Measurements from ENCODE around the gene RAP1GAP2.
"Not testable (repeated sequence)": the region's sequence is repeated elsewhere in the genome, so short reads cannot be mapped to it uniquely, and the experiment has no call there.

The RAP1GAP2 gene

GRCh38 chr17:2796164-2797125 lies at the start of gene RAP1GAP2:
TSS of gene RAP1GAP2 (plus strand) at chr17:2796438. CDS start at chr17:2796528, 90 bp downstream.
- no peak for DNase-seq

GRCh38 chr17:2749058-2749783 lies 47.0 kb upstream of the RAP1GAP2 start, which contains the start of gene CCDC92B:
TSS of gene CCDC92B (minus strand) at chr17:2749652. CDS start at chr17:2735145, 14,507 bp downstream.
- DNase-seq: no peak

- no peak for DNase-seq
These were observed 46.5 kb upstream of the RAP1GAP2 start for GRCh38 chr17:2749784-2750181.

- no peak for DNase-seq
These were observed 45.5 kb upstream of the RAP1GAP2 start for GRCh38 chr17:2750721-2751120.

GRCh38 chr17:2751491-2751890 lies 44.7 kb upstream of the RAP1GAP2 start:
- no peak for DNase-seq

GRCh38 chr17:2755891-2756724 lies 40.1 kb upstream of the RAP1GAP2 start:
- no peak for DNase-seq

- DNase-seq: no peak
These were observed 37.4 kb upstream of the RAP1GAP2 start for GRCh38 chr17:2758870-2759269.

GRCh38 chr17:2770129-2770528 lies 26.1 kb upstream of the RAP1GAP2 start:
- DNase-seq: no peak

- no peak for DNase-seq
These were observed 21.0 kb upstream of the RAP1GAP2 start for GRCh38 chr17:2775206-2775605.

GRCh38 chr17:2776589-2777241 lies 19.5 kb upstream of the RAP1GAP2 start:
- no peak for DNase-seq

GRCh38 chr17:2777242-2777867 lies 18.9 kb upstream of the RAP1GAP2 start:
- no peak for DNase-seq

- DNase-seq: no peak
These were observed 17.7 kb upstream of the RAP1GAP2 start for GRCh38 chr17:2778489-2778888.

- DNase-seq: no peak
These were observed 16.7 kb upstream of the RAP1GAP2 start for GRCh38 chr17:2779545-2779944.

GRCh38 chr17:2780256-2780655 lies 16.0 kb upstream of the RAP1GAP2 start:
- DNase-seq: no peak

GRCh38 chr17:2780931-2781454 lies 15.2 kb upstream of the RAP1GAP2 start:
- DNase-seq: no peak

GRCh38 chr17:2781598-2781997 lies 14.6 kb upstream of the RAP1GAP2 start:
- DNase-seq: not testable (repeated sequence)

- DNase-seq: no peak
These were observed 14.2 kb upstream of the RAP1GAP2 start for GRCh38 chr17:2782055-2782454.

- no peak for DNase-seq
These were observed 12.8 kb upstream of the RAP1GAP2 start for GRCh38 chr17:2783310-2784030.

GRCh38 chr17:2784864-2785263 lies 11.4 kb upstream of the RAP1GAP2 start:
- no peak for DNase-seq

GRCh38 chr17:2785376-2785775 lies 10.9 kb upstream of the RAP1GAP2 start:
- DNase-seq: not testable (repeated sequence)

Measured in NCI-H1436 treated with DMSO at 0.1 percent for 48 hours (cell line).